GM18951 (cell line): ENCODE measurements around the gene RAD17.
"Not testable (repeated sequence)": the region's sequence is repeated elsewhere in the genome, so short reads cannot be mapped to it uniquely, and the experiment has no call there.

Source experiments
- POLR2A ChIP-seq: IDR thresholded peaks from 4 replicates; pipeline ENCODE4 v1.6.1; 2011; ENCODE audit warnings: mild to moderate bottlenecking; ENCODE audit not compliant: insufficient read length, insufficient read depth; ENCODE audit errors: extremely low read depth
- in situ Hi-C: fragments of 300-500 bp; cut with MboI; formaldehyde crosslinking; loops from one replicate; pipeline ENCODE4 v1.12.0; 2022; ENCODE audit warnings: low sequenced_read_pairs, mixed read lengths, inconsistent platforms; ENCODE audit not compliant: unreplicated experiment

RAD17 gene

DNA sequence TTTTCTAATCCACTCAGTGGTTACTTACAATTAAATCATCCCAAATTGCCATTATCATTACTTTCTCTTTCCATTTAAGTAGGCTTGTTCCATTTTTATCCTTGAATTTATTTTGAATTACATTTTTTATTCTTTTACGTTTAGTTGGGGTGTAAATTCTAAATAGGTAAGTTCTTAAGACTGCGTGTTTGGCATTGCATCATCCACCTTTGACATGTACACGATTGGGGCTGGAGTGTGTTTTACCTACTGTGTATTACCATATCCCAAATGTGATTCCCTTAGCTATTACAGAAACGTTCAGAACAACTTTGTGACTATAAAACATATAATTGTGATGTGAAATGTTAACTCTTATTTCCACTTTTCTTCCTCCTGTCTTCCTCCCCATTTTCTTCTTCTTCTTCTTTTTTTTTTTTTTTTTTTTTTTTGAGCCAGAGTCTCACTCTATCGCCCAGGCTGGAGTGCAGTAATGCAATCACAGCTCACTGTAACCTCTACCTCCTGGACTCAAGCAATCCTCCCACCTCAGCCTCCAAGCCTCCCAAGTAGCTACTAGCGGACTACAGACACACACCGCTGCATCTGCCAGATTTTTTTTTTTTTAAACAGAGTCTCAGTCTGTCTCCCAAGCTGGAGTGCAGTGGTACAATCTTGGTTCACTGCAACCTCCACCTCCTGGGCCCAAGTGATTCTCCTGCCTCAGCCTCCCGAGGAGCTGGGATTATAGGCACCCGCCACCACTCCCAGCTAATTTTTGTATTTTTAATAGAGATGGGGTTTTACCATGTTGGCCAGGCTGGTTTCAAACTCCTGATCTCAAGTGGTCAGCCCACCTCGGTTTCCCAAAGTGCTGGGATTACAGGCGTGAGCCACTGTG is 62.0 kb downstream of the RAD17 start:
- no peak for TF ChIP-seq POLR2A
- in situ Hi-C loops, result no loop called here

DNA sequence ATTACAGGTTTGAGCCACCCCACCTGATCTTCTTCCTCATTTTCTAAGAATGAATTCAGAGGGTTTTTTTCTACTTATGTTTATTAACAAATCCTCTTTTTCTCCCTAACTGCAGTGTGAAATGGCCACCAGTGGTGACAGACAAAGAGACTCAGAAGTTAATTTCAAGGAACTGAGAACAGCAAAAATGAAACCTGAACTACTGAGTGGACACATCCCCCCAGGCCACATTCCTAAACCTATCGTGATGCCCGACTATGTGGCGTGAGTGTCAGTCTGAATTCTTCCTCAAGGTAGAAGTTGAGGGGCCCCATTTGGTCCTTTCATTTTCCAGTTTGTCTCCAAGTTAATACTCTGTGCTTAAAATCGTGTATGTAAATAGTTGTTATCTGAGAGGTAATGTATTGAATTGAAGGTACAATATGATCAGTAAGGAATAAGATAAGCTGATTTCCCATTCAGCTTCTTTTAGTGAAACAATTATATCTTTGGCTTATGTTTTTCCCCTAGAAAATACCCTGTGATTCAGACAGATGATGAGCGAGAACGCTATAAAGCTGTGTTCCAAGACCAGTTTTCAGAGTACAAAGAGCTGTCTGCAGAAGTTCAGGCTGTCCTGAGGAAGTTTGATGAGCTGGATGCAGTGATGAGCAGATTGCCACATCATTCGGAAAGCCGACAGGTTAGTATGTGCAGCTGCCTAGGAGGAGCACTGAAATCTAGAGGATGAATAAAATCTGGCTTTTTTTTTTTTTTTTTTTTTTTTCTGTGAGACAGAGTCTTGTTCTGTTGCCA is 63.0 kb downstream of the RAD17 start:
- in situ Hi-C loops, result no loop called here
- no peak for TF ChIP-seq POLR2A

DNA sequence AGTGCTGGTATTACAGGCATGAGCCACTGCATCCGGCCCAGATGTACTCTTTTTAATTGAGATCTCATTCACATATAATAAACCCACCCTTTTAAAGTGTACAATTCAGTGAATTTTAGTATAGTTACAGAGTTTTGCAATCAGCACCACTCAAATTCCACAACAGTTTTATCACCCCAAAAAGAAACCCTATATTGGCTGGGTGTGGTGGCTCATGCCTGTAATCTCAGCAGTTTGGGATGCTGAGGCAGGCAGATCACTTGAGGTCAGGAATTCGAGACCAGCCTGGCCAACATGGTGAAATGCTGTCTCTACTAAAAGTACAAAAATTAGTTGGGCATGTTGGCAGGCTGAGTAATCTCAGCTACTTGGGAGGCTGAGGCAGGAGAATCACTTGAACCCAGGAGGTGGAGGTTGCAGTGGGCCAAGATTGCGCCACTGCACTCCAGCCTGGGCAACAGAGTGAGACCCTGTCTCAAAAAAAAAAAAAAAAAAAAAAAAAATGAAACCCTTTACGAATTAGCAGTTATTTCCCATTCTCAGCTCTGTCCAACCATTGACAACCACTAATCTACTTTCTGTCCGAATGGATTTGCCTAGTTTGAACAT is 65.8 kb downstream of the RAD17 start:
- in situ Hi-C loops, result not testable (repeated sequence)

DNA sequence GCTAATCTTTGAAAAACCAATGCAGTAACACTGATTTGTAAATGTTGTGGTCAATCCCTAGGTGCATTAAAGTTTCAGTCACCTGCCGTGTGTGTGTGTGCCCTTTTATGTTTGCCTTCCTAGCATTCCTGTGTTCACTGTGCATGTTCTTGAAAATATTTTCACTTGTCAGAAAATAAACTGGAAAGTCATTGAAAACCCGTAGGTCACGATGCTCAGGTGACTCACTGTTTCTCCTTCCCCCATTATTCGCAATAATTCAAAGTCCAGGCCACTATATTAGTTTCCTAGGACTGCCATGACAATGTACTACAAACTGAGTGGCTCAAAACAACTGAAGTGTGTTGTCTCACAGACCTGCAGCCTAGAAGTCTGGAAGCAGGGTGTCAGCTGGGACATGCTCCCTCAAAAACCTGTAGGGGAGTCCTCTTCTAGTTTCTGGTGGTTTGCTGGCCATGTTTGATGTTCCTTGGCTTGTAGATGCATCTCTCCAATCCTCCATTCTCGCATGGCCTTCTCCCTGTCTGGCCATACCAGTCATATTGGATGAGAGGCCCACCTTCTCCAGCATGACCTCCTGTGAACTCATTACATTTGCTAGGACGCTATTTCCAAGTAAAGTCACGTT is 74.6 kb downstream of the RAD17 start:
- no peak for TF ChIP-seq POLR2A
- in situ Hi-C loops, result no loop called here

DNA sequence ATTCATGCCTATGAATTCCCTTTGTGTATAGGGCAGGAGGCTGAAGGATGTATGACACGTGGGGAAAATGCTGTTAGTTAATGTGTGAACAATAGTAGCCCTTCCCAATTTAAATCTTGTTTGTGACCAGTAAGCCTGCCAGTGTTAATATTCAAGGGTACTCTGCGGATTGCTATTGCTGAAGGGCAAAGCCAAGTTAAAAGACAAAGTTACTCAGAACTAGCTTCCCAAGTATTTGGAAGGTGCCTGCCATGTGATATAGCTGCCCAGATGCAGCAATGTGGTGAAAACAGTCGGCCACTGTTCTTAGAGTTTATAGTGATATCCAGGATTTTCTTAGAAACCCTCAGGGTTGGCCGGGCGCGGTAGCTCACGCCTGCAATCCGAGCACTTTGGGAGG is 79.9 kb downstream of the RAD17 start:
- in situ Hi-C loops, result no loop called here
- TF ChIP-seq POLR2A, result no peak

DNA sequence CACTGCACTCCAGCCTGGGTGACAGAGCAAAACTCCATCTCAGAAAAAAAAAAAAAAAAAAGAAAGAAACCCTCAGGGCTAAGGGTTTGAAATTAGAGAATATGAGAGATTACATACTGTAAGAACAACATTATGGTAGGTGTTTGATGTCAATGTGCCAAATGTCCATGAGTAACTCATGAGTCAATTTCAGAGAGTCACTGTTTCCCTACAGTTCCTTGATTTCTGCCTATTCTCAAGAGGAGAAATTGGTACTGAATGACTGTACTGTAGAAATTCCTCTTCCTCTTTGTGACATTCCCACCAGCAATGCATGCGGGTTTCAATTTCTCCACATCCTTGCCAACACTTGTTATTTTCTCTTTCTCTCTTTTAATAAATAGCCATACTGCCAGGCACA is 80.5 kb downstream of the RAD17 start:
- no peak for TF ChIP-seq POLR2A
- in situ Hi-C loops, result no loop called here

DNA sequence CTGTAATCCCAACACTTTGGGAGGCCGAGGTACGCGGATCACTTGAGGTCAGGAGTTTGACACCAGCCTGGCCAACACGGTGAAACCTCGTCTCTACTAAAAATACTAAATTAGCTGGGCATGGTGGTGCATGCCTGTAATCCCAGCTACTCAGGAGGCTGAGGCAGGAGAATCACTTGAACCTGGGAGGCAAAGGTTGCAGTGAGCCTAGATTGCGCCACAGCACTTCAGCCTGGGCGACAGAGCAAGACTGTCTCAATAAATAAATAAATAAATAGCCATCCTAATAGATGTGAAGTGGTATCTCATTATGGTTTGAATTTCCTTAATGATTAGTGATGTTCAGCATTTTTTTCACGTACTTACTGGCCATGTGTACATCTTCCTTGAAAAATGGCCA is 80.9 kb downstream of the RAD17 start:
- in situ Hi-C loops, result not testable (repeated sequence)

DNA sequence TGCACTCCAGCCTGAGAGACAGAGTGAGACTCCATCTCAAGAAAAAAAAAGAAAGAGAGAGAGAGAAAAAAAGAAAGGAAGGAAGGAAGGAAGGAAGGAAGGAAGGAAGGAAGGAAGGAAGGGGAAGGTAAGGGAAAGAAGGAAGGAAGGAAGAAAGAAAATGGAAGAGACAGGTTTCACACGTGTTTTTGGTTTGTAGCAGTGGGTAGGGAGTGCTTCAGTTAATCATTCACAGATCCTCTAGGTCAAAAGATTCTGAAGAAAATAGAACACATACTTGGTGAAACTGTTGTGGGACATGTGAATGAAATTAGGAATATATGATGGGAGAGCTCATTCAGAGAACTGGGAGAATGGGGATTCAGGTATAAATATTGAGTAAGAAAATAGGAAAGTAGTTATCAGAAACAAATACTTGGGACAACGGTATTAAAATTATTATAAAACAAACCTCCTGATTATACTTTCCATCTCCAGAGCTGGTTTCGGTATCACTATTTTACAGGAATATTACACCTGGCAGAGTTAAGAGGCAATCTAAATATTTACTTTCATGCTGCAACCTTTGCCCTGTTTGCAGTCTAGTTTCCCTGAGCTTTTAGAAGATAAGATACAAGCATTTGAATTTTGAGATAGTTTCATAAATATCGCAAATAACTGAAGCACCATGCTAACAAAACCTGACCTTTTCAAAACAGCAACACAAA is 82.5 kb downstream of the RAD17 start:
- no peak for TF ChIP-seq POLR2A
- in situ Hi-C loops, result no loop called here

DNA sequence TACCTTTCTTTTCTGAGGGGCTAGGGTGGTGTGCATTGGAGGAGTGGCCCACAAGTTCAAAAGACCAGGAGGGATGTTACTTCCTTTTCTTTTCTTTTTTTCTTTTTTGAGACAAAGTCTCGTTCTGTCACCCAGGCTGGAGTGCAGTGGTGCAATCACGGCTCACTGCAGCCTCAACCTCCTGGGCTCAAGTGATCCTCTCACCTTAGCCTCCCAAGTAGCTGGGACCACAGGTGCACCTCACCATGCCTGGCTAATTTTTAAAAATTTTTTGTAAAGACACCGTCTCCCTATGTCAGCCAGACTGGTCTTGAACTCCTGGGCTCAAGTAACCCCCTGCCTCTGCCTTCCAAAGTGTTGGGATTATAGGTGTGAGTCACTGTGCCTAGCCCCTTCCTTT is 83.9 kb downstream of the RAD17 start:
- in situ Hi-C loops, result not testable (repeated sequence)

DNA sequence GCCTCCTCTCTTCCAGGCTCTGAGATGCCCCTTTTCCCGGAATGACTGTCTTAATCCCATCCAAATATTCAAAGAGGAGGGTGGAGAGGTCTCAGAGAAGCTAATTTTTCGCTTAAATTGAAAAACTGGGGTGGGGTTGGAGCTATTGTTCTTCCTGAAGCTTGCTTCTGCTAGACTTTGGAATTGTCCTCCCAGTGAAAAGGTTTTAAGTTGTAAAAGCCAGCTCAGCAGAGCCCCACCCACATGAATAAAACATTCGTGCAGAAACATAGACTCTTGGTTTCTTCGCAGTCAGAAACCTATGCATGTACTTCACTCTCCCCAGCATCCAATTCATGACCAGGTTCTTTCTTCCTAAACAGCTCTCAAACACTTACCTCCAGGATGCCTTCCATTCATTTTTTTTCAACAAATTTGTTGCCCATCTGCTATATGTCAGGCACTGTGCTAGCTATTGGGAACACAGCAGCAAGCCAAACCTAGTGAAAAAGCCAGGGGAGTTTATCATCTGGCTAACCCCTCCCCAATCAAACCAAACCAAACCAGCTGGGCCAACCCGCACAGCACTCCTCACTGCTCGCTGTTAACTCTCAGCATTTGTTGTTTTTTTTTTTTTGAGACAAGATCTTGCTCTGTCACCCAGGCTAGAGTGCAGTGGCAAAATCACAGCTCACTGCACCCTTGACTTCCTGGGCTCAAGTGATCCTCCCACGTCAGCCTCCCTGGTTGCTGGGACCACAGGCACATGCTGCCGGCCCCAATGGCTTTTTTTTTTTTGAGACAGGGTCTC is 85.0 kb downstream of the RAD17 start:
- no peak for TF ChIP-seq POLR2A
- in situ Hi-C loops, result no loop called here

DNA sequence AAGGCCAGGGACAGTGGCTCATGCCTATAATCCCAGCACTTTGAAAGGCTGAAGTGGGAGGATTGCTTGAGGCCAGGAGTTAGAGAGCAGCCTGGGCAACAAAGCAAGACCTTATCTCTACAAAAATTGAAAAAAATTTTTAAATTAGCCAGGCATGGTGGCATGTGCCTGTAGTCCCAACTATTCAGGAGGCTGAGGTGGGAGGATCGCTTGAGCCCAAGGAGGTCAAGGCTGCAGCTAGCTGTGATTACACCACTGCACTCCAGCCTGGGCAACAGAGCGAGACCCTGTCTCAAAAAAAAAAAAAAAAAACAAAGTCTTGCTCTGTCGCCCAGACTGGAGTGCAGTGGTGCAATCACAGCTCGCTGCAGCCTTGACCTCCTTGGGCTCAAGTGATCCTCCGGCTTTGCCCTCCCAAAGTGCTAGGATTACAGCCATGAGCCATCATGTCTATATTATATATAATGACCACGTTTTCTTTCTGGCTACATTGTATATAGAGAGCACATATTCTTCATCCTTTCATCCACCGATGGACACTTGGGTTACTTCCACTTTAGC is 85.9 kb downstream of the RAD17 start:
- in situ Hi-C loops, result not testable (repeated sequence)

DNA sequence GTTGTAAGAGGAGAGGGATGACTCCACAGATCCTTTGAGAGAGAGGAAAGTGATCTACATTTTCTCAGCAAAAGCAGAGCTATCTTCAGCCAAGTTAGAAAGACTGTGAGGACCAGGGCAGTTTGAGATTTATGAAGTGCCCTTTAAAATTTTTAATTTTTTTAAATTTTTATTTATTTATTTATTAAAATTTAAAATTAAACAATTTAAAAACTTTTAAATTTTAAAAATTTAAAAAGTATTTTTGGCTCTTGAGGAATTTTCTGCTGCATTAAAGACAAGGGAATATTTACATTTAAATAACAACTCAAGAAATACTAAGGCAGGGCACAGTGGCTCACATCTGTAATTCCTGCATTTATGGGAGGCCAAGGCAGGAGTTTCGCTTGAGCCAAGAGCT is 92.6 kb downstream of the RAD17 start:
- no peak for TF ChIP-seq POLR2A
- in situ Hi-C loops, result no loop called here
